Measurements from ENCODE around the gene GATAD1. TPM values are rescaled to one million over a fixed set of nuclear protein-coding genes. Genes with fewer than 3 reads are reported as not detected.

Gene GATAD1
- total and polyA plus RNA-seq, 2 of the 13 experiments (the other 11 are each of a cell fraction or from before 2014, with no cell fraction given) = 20.6 to 42.1 TPM

DNA sequence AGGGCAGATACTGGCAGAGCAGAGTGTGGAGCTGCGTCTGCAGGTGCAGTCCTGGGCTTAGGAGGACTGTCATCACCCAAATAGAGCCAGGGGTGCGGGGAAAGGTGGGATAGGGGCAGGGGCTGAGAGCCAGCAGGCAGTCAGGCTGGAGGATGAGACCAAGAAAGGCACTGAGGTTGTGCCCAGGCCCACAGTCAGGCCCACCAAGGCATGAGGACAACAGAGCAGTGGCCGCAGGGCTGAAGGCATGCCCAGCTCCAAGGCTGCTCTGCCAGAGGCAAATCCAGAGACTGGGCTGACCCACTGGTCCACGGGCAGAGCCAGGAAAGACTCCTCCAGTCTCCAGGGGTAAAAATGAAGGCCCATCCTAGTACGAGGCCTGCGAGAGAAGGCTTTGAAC, 24.4 kb upstream of the GATAD1 start:
- Histone ChIP-seq H3K4me1 (ENCODE audit: insufficient read depth, low read length) (peaks cover 21% of the 10 kb centered on the region), H3K4me3 (replicated peaks in 1 of 3; ENCODE audit: insufficient read depth in 1 of 3, low read depth in 2 of 3, low read length in 3 of 3) (no peak overlapping the region), H3K9ac (ENCODE audit: insufficient read depth, low read depth, low read length) (no peak overlapping the region), H3K79me2 (ENCODE audit: insufficient read depth, low read length) (no peaks in the 10 kb centered on the region), H3K4me2 (ENCODE audit: low read depth, low read length) (no peak overlapping the region), H3K9me3 (ENCODE audit: low read length) (no peaks in the 10 kb centered on the region), H3K27me3 (ENCODE audit: control insufficient read depth in 1 of 2, insufficient read depth in 2 of 2, low read length in 2 of 2) (no peaks in the 10 kb centered on the region), H4K20me1 (ENCODE audit: insufficient read depth, low read length) (no peaks in the 10 kb centered on the region), H2AFZ (ENCODE audit: low read length) (no peak overlapping the region), H3K36me3 (replicated peaks in 1 of 2; ENCODE audit: control insufficient read depth in 1 of 2, insufficient read depth in 2 of 2, low read length in 2 of 2) (no peaks in the 10 kb centered on the region), H3K27ac (ENCODE audit: extremely low read length, insufficient read depth, low read length) (no peak overlapping the region)
- in situ Hi-C loops (cut with HindIII; ENCODE audit: extremely low pct_ligation_motif_present, low pct_unique_long_range_greater_than_20kb) (no loop called here), intact Hi-C loops (cut with micrococcal nuclease; ENCODE audit: unreplicated experiment) (loop anchor here (5.0 kb wide), 1 partner anchor 39 kb away; no protein-coding TSS in a partner anchor)
- no peak for DNase-seq (ENCODE audit: low spot score)
- no peak for ATAC-seq
- no TSS peak for BruUV-seq (replicated peaks)
- no peak for TF ChIP-seq HOXA9 (CRISPR knock-in tag; IDR thresholded peaks at IDR 0.05; ENCODE audit: borderline replicate concordance)
- no peak for TF ChIP-seq NFIB (CRISPR knock-in tag; IDR thresholded peaks at IDR 0.05; ENCODE audit: borderline replicate concordance)
- TF ChIP-seq BHLHE40 (IDR thresholded peaks at IDR 0.05; ENCODE audit: low read length) = no peak
- TF ChIP-seq MBNL3 (CRISPR knock-in tag; conservative IDR thresholded peaks at IDR 0.05) = no peak
- TF ChIP-seq SALL2 (CRISPR knock-in tag; IDR thresholded peaks at IDR 0.05) = no peak
- TF ChIP-seq, protein P1, sequence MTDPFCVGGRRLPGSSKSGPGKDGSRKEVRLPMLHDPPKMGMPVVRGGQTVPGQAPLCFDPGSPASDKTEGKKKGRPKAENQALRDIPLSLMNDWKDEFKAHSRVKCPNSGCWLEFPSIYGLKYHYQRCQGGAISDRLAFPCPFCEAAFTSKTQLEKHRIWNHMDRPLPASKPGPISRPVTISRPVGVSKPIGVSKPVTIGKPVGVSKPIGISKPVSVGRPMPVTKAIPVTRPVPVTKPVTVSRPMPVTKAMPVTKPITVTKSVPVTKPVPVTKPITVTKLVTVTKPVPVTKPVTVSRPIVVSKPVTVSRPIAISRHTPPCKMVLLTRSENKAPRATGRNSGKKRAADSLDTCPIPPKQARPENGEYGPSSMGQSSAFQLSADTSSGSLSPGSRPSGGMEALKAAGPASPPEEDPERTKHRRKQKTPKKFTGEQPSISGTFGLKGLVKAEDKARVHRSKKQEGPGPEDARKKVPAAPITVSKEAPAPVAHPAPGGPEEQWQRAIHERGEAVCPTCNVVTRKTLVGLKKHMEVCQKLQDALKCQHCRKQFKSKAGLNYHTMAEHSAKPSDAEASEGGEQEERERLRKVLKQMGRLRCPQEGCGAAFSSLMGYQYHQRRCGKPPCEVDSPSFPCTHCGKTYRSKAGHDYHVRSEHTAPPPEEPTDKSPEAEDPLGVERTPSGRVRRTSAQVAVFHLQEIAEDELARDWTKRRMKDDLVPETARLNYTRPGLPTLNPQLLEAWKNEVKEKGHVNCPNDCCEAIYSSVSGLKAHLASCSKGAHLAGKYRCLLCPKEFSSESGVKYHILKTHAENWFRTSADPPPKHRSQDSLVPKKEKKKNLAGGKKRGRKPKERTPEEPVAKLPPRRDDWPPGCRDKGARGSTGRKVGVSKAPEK (CRISPR knock-in tag; IDR thresholded peaks at IDR 0.05; ENCODE audit: borderline replicate concordance) = no peak
- TF ChIP-seq MTA3 (CRISPR knock-in tag; IDR thresholded peaks at IDR 0.05) = no peak
- TF ChIP-seq ZMYM2 (CRISPR knock-in tag; IDR thresholded peaks at IDR 0.05) = no peak
- no peak for TF ChIP-seq ZNF33A (CRISPR knock-in tag; IDR thresholded peaks at IDR 0.05; ENCODE audit: borderline replicate concordance)
- no peak for TF ChIP-seq LCORL (IDR thresholded peaks at IDR 0.05)
- no peak for TF ChIP-seq LCORL (CRISPR knock-in tag; IDR thresholded peaks at IDR 0.05)
- TF ChIP-seq, protein P2, sequence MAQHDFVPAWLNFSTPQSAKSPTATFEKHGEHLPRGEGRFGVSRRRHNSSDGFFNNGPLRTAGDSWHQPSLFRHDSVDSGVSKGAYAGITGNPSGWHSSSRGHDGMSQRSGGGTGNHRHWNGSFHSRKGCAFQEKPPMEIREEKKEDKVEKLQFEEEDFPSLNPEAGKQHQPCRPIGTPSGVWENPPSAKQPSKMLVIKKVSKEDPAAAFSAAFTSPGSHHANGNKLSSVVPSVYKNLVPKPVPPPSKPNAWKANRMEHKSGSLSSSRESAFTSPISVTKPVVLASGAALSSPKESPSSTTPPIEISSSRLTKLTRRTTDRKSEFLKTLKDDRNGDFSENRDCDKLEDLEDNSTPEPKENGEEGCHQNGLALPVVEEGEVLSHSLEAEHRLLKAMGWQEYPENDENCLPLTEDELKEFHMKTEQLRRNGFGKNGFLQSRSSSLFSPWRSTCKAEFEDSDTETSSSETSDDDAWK (CRISPR knock-in tag; IDR thresholded peaks at IDR 0.05) = no peak
- TF ChIP-seq XBP1 (CRISPR knock-in tag; IDR thresholded peaks at IDR 0.05) = no peak
- TF ChIP-seq REL (CRISPR knock-in tag; conservative IDR thresholded peaks at IDR 0.05) = no peak
- TF ChIP-seq IRX3 (CRISPR knock-in tag; IDR thresholded peaks at IDR 0.05; ENCODE audit: borderline replicate concordance, low read depth) = no peak
- TF ChIP-seq IKZF4 (CRISPR knock-in tag; IDR thresholded peaks at IDR 0.05; ENCODE audit: borderline replicate concordance, low read depth, not compliant biosample characterization) = no peak
- no peak for TF ChIP-seq CAMTA2 (CRISPR knock-in tag; IDR thresholded peaks at IDR 0.05; ENCODE audit: borderline replicate concordance)
- TF ChIP-seq, protein P3, sequence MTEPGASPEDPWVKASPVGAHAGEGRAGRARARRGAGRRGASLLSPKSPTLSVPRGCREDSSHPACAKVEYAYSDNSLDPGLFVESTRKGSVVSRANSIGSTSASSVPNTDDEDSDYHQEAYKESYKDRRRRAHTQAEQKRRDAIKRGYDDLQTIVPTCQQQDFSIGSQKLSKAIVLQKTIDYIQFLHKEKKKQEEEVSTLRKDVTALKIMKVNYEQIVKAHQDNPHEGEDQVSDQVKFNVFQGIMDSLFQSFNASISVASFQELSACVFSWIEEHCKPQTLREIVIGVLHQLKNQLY (CRISPR knock-in tag; IDR thresholded peaks at IDR 0.05) = no peak
- ChIA-PET POLR2A (interaction anchor here (1.9 kb wide), 1 partner anchor 24 kb away, joined by 15 read pairs; the partner anchor contains the start of gene GATAD1), CTCF (ENCODE audit: low intra/inter-chr PET ratio, low total read pairs) (no interaction called here)
- no peak for FAIRE-seq
- 50% methylated on average over 2 of the region's 6 CpGs for WGBS (ENCODE audit: low lambda C conversion rate)
